Dedifferentiated amniotic fluid mesenchymal stem cell (primary cell): ENCODE measurements around the gene ATG2A.
"Not testable (repeated sequence)": the region's sequence is repeated elsewhere in the genome, so short reads cannot be mapped to it uniquely, and the experiment has no call there.

ENCODE experiments used
- DNase-seq: peaks from one replicate; pipeline ENCODE4 v3.0.0-alpha.2; 2016; ENCODE audit errors: extremely low spot score

The ATG2A gene

DNA sequence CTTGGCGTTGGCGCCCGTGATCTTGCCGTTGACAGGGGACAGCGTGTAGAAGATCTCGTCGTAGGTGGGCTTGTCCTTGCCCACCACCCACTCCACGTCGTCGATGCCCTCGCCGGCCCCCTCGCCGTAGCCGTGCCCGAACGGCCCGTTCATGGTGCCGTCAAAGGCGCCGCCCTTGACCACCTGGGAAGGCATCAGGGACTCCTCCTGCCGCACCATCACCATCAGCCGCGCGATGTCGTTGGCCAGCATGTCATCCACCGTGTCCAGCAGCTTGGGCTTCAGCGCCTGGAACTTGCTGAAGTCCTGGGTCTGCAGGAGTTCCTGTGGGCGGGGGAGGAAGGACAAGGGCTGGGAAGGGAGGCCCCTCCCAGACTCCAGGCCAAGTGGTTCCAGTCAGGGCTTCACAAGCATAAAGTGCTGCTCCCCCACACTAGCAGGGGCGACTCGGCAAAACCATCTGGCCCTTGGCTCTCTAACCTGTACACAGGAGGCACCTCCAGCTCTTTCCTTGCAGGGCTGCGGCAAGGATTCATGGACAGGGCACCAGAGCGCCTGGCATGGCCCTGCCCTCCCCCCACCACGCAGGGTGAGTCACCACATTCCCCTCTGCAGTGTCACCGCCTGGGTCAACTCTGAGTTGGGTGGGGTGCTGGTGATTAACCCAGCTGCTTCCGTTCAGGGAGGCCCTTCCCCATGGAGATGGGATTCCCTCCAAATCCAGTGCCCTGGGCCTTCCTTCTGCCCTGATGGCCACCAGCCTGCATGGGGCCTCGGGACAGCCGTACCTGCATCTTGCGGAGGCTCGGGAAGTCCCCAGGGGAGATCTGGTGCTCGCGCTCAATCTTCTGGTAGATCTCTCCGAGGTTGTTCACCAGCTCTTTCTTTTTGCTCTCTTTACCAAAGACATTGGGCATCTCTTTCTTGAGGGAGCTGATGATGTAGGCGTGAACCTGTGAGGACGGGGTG lies 62.2 kb downstream of the ATG2A start:
- DNase-seq, result peak; percentile 84

DNA sequence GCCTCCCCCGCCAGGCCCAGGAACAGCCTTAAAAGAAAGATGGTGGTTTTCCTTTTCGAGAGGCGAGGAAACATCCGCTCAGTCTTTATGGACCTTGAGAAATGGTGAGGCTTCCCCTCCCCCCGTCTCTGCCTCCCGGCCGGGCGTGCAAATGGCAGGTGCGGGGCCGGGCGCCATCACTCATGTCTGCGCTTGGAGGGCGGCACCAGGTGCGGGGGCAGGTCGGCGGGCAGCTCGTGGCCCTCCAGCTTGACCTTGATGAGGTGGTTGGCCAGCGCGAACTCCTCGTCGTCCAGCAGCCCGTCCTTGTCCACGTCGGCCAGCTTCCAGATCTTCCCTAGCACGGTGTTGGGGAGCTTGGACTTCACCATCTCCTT lies 62.9 kb downstream of the ATG2A start:
- DNase-seq, result no peak

DNA sequence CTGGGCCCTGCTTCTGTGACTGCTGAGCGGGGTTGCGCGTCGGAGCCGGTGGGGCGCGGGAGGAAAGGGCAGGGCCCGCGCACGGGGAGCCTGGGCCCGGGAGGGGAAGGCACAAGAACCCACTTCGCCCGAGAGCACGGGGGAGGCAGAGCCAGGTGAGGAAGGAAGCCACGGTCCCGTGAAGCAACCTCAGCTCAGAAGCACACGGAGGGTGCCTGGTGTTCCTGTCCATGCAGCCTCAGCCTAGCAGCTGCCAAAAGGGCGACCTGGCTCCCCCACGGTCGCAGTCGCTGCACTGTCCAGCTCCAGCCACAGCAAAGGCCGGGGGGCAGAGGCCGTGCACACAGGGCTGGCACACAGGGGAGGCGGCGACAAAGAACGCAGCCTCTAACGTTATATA lies 63.3 kb downstream of the ATG2A start:
- no peak for DNase-seq

DNA sequence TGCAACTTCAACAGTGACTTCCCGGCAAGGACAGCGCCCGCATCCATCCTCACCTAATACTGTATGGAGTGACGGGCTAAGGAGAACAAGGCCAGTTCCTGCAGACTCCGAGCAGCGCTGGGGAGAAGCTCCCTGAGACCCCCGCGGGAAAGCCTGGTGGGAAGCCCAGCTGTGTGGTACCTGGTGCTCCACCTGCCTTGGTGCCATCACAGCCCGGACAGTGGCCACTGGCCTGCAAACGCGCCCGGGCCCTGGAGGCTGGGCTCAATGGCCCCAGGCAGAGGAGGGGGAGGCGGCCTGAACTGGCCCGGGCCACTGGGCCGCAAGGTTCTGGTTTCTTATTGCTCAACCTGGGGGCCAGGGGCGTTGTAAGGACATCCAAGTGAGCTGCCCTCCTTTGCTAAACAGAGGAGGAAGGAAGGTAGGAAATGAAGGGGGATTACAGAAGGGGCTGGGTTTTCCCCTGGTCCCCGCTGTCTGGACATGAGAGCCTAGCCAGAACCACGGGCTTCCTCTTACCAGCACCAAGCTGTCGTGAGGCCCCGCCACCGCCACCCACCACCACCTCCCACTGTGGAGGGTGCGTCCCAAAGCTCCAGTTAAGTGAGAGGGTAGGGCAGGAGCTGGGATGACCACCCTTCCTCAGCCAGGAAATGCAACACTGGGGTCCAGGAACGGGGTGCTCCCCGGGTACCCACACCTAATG lies 64.1 kb downstream of the ATG2A start:
- no peak for DNase-seq

DNA sequence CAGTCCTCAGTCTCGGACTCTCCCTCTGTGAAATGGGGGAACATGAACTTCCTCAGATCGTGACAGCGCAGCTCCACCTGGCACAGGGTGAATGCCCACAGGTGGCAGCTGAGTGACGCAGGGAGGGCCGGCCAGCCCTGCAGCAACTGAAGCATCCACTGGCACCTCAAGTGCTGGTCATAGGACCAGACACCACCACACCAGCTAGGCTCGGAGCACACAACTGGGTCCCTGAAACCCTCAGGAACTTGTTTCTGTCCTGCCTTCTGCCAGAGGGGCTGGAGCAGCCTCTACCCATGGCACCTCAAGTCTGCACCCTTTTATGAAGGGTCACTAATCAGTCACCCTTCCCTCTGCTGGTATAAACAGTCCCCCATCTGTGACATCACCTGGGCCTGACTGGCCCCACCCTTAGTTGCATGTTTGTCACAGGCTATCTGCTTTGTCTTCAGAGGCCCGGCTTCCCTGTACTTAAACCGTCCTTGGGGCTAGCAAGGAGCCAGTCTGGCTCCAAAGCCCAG lies 65.1 kb downstream of the ATG2A start:
- DNase-seq, result no peak

DNA sequence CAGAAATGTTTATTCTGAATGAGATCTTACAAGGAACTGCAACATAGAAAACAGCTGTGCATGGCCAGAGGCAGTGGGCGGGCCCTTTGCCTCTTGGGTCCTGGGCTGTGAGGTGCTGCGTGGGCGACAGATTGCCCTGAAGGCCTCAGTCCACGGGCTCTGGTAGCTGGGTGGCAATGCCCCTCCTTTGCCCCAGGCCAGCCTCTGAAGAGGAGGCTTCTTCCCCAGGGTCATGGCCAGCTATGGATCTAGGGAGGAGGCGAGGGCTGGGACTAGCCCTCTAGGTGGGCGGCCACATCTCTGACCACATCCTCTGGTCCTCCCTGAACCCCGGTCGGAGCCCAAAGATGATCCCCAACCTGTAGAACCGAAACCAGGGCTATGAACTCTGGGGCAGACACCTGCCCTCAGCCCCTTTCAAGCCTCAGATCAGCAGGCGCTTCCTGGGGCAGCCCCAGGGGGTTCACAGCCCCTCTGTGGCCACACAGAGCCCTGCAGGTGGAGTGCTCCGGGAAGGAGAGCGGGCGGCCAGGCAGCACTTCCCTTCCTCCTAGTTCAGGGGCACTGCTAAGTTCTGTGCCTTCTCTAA lies 65.9 kb downstream of the ATG2A start:
- peak; percentile 36 for DNase-seq

DNA sequence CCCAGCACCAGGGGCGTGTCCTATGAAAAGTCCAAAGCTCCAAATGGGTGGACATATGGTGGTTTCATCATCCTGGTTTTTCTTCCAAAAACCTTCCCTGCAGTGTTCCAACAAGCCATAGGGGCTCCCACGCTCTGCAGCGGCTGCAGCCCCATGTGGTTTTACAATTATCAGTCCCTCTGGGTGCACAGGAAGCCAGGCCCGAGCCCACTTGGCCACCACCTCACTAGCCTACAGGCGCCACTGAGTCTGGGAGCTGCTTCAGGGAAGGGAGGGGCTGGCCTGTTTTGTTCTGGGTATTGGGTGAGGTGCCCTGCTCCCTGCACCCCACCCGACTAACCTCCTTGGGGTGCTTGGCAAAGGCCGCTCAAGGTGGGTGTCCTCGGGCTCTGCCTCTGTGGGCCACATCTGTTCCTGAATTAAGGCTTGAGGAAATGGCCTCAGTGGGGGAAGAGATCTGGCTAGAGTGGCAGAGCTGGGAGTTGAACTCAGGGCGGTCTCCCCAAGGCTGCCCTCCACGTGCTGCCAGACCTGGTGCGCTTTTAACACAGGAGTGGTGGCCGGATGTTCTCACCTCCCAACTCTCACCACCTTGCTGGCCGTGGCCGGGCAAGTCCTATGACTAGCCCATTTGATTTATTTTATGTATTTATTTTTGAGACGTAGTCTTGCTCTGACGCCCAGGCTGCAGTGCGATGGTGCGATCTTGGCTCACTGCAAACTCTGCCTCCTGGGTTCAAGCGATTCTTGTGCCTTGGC lies 67.2 kb downstream of the ATG2A start:
- DNase-seq, result no peak

DNA sequence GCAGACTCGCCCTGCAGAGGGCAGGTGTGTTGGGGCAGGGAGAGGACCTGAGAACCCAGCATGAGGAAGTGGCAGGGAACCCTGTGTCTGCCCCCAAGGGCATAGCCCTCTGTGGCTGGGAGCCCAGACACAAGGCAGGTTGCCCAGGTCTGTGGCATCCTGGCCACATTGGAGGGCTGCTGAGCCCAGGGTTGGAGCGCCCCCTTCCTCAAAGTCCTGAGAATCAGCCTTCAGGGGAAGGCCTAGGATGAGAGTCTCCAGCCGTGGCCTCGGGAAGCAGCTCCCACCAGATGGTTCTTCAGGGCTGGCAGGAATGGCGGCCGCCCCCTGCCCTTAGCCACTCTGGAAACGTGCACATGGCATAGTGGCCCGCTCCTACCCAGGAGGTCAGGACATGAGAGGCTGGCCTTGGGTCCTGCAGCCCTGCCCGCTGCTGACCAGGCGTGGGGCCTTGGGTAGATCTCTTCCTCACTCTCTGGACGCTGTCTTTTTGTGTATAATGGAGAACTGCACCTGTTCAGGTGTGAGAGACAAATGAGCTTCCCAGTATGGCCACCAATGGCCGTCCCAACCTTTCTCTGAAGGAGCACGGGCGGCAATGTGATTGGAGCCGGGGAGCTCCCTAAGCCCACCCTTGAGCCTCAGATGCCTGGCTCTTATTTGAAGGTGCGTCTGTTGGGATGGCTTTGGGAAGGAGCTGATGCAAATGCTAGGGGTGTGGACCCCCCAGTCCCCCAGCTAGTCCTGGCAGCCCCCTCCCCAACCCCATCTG lies 68.0 kb downstream of the ATG2A start:
- DNase-seq, result no peak

DNA sequence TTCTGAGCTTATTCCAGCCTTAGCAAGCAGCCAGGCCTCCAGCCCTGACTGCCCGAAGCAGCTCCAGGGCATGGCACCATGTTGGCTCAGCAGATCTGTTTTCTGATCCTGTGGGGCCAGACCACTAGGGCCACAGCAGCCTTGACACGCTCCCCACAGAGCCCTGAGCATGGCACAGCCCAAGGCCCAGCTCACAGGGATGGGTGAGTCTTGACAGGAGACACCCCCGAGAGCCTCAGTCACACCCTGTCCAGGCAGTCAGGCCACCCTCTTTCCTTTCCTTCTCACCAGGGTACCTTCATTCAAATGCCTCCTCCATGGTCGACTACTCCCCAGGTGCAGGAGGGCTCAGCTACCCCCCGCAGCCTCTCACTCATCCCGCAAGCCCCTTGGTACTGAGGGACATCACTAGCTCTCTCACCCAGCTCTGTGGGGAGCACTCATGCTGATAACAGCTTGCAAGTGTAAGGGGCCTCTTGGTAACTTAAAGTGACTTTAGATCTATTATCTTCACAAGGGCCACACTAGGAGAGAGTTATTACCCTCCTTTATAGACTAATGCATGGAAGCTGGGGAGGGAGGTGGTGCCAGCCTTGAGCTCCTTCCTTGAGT lies 68.7 kb downstream of the ATG2A start:
- DNase-seq, result no peak

DNA sequence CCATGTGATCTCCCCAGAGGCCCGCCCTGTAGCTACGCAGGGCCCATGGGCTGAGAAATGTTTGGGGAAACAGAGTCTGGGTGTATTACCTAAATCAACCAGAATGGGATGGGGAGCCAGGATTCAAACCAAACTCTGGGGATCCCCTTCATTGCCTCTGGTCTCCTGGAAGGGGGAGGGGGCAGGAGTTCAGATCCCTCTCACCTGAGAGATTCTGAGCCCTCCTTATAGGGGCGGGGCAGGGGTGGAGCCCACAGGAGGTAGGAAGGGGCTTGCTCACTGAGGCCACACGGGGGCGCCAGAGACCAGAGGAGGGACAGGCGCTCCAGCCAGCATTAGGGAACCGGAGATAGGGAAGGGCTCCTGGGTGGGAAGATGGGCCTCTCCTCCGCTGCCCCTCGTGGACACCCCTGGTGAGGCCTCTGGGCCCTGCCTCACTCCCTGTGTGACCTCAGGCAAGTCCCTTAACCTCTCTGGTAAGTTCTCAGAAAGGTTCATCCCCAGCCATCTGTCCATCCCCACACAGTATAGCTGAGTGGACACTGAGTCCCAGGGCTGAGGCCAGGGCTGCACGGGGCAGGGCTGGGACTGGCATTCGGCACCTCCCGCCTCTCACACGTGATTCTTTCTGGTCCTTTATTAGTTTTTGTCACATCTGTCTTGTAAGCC lies 69.9 kb downstream of the ATG2A start:
- DNase-seq, result peak; percentile 81

DNA sequence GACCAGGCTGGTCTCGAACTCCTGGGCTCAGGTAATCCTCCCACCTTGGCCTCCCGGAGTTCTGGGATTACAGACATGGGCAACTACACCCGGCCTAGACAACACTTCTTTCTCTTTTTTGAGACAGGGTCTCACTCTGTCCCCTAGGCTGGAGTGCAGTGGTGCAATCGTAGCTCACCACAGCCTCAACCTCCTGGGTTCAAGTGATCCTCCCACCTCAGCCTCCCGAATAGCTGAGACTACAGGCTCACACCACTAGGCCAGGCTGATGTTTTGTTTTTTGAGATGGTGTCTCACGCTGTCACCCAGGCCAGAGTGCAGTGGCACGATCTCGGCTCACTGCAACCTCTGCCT lies 71.3 kb downstream of the ATG2A start:
- DNase-seq, result not testable (repeated sequence)

DNA sequence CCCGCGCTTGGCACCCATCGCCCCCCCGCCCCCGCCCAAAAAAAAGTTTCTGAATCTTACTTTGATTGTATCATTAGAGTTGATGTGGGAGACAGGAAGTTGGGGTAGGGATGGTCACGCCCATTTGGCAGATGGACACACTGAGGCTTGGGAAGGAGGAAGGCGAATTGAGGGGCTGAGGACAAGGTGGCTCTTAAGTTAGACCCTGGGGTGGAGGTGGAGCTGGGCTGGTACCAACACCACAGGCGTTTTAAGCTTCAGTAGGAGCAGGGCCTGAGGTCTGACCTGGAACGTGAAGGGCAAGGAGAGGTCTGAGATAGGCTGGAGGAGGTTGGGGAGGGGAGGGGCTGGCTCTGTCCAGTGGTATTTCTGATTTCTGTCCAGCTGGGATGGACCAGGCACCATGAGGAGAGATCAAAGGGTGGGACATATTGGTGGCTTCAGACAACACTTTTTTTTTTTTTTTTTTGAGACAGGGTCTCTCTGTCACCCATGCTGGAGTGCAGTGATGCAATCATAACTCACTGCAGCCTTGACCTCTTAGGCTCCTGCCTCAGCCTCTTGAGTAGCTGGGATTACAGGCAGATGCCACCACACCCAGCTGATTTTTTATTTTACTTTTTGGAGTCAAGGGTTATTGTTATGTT lies 71.8 kb downstream of the ATG2A start:
- no peak for DNase-seq
